ENCODE results near the gene GALT. TPM values are rescaled to one million over a fixed set of nuclear protein-coding genes. Genes with fewer than 3 reads are reported as not detected.

Gene GALT
- 16.2 to 20.8 TPM (median 19.3 TPM) in 5 replicates for total RNA-seq (2022; extraction: Qiagen RNA extraction)

GRCh38 chr9:34646211-34647083 lies at the start of gene GALT:
Gene GALT, plus strand, starts transcription at chr9:34646675. Its CDS starts 30 bp downstream, at chr9:34646705.

GRCh38 chr9:34611811-34612787 lies 34.4 kb upstream of the GALT start, which contains the start of gene RPP25L:
Gene RPP25L, minus strand, starts transcription at chr9:34612097. Its CDS starts 801 bp downstream, at chr9:34611296.

GRCh38 chr9:34620061-34620994 lies 26.1 kb upstream of the GALT start, which contains the start of gene DCTN3:
Gene DCTN3, minus strand, starts transcription at chr9:34620495. Its CDS starts 31 bp downstream, at chr9:34620464.

GRCh38 chr9:34628656-34629490 lies 17.6 kb upstream of the GALT start, which contains the start of gene ARID3C:
Gene ARID3C, minus strand, starts transcription at chr9:34629066. Its CDS starts 1,052 bp downstream, at chr9:34628014.

GRCh38 chr9:34637356-34638137 lies 8.9 kb upstream of the GALT start, which contains the start of gene SIGMAR1:
Gene SIGMAR1, minus strand, starts transcription at chr9:34637787. Its CDS starts 90 bp downstream, at chr9:34637697.

GRCh38 chr9:34651876-34652601 lies 5.6 kb downstream of the GALT start, which contains the start of gene IL11RA:
Gene IL11RA, plus strand, starts transcription at chr9:34652185. Its CDS starts 3,033 bp downstream, at chr9:34655218.

GRCh38 chr9:34662526-34663302 lies 16.2 kb downstream of the GALT start, which contains the start of gene CCL27:
Gene CCL27, minus strand, starts transcription at chr9:34662657. Its CDS starts 24 bp downstream, at chr9:34662633.

GRCh38 chr9:34690983-34691935 lies 44.8 kb downstream of the GALT start, which contains the start of gene CCL19:
Gene CCL19, minus strand, starts transcription at chr9:34691276. Its CDS starts 137 bp downstream, at chr9:34691139.

Other genes with a start within 250 kb of the GALT start
- 13.9 to 18.4 TPM (median 16.8 TPM) in 5 replicates for gene FAM219A, start 188.1 kb upstream of the GALT start, total RNA-seq (2022; extraction: Qiagen RNA extraction)
- gene DNAI1, start 187.9 kb upstream of the GALT start, total RNA-seq (2022; extraction: Qiagen RNA extraction): 0.07 to 0.21 TPM (median 0.12 TPM) in 5 replicates
- gene ENHO, start 123.7 kb upstream of the GALT start, total RNA-seq (2022; extraction: Qiagen RNA extraction): 0.82 to 2.8 TPM (median 2.4 TPM) in 5 replicates
- 0.07 to 0.13 TPM (median 0.11 TPM) in 5 replicates for gene CNTFR, start 57.0 kb upstream of the GALT start, total RNA-seq (2022; extraction: Qiagen RNA extraction)
- gene RPP25L, start 34.6 kb upstream of the GALT start, total RNA-seq (2022; extraction: Qiagen RNA extraction): 35.1 to 50.0 TPM (median 48.2 TPM) in 5 replicates
- gene DCTN3, start 26.2 kb upstream of the GALT start, total RNA-seq (2022; extraction: Qiagen RNA extraction): 98.4 to 114 TPM (median 111 TPM) in 5 replicates
- gene ARID3C, start 17.6 kb upstream of the GALT start, total RNA-seq (2022; extraction: Qiagen RNA extraction): 0.15 to 0.25 TPM (median 0.24 TPM) in 4 of 5 replicates, not detected in the other
- gene SIGMAR1, start 8.9 kb upstream of the GALT start, total RNA-seq (2022; extraction: Qiagen RNA extraction): 158 to 211 TPM (median 201 TPM) in 5 replicates
- 4.4 to 7.5 TPM (median 6.4 TPM) in 5 replicates for gene IL11RA, start 5.5 kb downstream of the GALT start, total RNA-seq (2022; extraction: Qiagen RNA extraction)
- 0.15 to 0.21 TPM (median 0.16 TPM) in 3 of 5 replicates, not detected in the others for gene CCL27, start 16.0 kb downstream of the GALT start, total RNA-seq (2022; extraction: Qiagen RNA extraction)
- gene CCL19, start 44.6 kb downstream of the GALT start, total RNA-seq (2022; extraction: Qiagen RNA extraction): not detected in 5 replicates
- gene CCL21, start 63.5 kb downstream of the GALT start, total RNA-seq (2022; extraction: Qiagen RNA extraction): not detected in 5 replicates

Measured in A549 treated with CORT108297 at 1 μM for 4 hours (cell line).